GM19240 (cell line): ENCODE results near the gene ZNRF3.

Experiments
- DNase-seq: peaks from one replicate; pipeline ENCODE4 v3.0.0; 2011; ENCODE audit warnings: low spot score; ENCODE audit not compliant: insufficient read length

ZNRF3 gene

DNA sequence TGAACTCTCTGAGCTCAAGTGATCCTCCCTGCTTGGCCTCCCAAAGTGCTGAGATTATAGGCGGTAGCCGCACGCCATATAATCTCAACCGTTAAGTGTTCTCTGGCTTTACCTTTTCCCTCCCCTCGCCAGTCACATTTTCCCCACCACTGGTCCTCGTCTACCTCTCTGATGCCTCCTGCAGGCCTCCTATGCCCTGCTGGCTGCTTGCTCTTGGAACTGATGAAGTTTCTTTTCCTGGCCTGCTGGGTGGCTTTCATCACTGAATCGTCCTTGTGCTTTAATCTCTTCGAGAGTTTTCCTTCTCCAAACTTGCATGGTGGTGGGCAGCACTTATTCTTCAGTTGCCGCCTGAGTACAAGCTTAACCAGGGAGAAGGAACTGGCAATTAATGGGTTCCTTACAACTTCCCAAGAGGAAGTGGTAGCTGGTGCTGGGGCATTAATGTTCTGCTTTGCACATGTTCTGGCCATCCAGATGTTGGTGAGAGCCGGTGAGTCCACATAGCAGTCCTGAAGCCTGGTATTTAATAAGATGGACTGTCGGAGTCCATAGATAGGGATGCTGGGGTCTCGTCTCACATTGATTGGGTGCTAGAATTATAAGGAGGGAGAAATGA is 177.0 kb downstream of the ZNRF3 start:
- no peak for DNase-seq

DNA sequence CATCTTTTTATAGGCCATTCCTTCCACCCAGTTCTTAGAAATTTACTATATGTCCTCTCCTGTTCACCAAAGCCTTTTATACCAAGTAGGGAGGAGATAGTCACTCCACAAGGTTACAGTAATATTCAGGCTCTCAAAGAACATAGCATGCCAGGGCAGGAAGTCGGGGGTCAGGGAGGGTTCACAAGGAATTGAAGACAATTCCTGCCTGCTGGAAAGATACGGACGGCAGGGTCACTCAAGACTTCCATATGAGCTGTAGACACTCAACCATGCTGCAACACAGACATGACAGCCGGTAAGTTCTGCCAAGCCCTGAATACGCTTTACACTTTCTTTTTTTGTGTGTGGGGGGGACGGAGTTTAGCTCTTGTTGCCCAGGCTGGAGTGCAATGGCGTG is 177.6 kb downstream of the ZNRF3 start:
- no peak for DNase-seq

DNA sequence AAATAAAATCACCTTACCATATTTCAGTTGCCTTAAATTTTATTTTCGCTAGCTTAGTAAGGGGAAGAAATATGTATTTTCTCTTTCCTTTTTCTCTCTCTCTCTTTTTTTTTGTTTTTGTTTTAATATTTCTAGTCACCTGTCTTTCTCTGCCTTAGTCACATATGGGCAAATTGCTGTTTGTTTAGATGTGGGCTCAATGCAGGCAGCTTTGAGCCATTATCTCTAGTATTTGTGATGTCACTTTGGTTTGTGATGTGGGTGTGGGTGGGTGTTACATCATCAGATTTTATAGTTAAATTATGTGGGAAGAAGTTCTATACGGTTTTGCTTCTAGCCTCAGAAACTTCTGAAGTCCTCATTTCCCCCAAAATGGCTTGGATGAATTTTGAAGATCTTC is 178.4 kb downstream of the ZNRF3 start, which contains the start of gene C22orf31:
Gene C22orf31 (minus strand): TSS at position 59 of the 400 bp plus-strand sequence. CDS start 39 bp downstream, at position 20.
- no peak for DNase-seq

DNA sequence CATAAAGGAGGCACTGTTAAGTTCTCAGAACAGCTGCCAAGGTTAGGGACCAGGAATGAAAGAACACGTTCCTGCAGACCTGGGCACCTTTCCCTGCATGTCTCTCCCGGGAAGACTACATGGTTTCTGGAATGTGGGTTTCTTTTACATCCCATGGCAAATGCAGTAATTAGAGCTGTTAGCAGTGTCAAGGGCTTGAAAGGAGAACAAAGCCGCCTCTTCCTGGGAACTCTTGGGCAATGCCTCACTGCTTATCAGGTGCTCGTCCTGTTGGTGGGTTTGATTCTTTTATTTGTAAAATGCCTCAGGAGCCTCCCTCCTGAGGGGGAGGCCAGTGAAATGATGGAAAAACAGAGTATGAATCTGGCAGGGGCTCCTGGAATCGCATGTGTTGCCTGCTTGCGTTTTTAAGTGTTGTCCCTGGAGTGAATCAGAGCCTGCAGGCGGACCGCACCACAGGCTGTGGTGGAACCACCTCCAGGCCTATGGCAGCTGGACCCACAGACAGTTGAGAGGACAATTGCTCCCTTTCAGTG is 179.0 kb downstream of the ZNRF3 start:
- no peak for DNase-seq

DNA sequence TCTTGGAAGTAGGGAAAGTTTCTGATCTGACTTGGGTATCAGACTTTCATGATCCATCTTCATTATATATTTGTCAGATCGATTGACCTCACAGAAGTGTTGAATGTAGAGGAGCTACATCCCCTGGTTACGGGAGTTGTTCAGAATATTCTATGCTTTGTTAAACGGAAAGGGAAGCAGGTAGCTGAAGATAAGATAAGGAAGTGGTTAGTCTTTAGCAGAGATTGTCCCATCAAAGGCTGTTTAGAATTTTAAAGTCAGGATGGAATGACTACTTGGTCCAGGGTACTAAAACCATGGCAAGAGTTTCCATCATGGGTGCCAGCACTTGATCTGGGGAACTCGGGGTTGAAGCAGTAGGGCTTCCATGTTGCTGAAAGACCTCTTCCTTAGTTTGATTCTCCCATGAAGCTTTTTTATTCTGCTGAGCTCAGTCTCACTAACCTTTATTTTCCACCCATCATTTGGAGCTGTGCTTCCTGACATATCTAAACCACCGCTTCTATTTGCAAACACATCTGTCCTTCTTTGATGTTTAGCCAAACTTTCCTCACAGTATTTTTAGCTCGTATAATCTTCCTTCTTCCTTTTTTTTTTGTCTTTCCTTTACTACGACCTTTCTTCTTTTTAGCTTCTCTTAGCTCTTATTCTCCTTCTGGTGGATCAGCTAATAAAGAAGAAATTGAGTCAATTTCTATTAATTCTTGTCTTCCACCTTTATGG is 182.3 kb downstream of the ZNRF3 start:
- no peak for DNase-seq

DNA sequence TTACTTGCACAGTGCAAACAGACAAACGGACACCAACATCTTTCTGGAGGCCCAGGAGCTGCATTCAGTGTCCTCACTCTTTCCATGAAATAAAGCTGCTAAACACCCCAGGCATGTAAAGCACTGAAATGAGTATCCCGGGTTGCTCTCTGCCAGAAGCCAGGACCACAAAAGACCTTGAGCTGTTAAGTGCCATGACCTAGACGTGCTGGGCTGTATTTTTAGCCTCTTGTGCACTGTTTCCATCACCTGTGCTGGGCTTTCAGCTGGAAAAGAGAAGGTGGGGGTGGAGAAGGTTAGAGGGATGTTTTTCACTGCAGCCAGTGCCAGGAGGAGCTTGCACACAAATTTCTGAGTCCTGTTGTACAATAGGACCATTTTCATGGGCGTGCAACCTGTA is 186.1 kb downstream of the ZNRF3 start:
- no peak for DNase-seq

DNA sequence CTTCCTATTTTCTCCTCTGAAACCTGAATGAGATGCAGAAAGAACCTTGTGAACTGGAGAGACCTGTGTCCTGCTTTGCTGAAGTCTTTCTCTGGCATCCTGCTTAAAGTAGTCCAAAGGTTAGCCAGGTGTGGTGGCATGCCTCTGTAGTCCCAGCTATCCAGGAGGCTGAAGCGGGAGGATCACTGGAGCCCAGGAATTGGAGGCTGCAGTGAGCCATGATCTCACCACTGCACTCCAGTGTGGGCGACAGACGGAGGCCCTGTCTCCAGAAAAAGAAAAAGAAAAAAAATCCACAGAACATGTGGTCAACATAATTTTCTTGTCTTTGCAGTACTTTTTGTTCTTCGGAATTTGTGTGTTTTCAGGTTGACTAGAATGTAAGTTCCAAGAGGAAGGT is 187.1 kb downstream of the ZNRF3 start:
- no peak for DNase-seq

DNA sequence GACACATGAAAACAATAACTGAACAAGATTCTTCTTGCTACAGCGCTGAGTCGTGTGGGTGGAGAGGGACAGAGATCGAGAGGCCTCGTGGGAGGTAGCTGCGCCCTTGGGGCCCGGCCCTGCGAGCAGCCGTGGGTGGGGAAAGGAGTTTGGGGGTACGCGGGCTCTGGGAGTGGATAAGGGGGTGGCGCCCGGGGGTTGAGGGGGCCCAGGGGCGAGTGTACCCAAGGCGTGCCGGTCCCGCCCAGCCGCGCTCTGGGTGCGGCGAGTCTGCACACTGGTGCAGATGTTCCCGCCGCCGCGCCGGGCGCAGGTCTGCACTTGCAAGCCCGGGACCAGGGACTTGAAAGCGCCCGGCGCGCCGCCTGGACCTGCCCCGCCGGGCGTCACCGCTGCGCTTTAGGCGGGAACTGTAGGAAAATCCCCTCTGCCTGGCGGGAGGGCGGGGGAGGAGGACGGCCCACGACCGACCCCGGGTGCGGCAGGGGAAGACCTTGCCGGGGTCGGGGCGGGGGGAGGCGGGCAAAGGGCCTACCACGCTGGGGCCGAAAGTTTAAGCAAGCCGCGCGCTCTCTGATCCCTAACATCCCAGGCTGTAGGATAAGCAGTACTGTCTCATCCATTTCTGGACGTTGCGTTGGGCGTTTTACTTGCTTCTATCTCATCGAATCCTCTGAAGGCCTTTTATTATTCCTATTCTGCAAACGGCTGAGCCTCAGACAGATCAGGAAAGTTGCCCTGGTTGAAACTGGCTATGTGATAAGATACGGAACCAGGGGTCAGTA is 188.1 kb downstream of the ZNRF3 start:
- no peak for DNase-seq

DNA sequence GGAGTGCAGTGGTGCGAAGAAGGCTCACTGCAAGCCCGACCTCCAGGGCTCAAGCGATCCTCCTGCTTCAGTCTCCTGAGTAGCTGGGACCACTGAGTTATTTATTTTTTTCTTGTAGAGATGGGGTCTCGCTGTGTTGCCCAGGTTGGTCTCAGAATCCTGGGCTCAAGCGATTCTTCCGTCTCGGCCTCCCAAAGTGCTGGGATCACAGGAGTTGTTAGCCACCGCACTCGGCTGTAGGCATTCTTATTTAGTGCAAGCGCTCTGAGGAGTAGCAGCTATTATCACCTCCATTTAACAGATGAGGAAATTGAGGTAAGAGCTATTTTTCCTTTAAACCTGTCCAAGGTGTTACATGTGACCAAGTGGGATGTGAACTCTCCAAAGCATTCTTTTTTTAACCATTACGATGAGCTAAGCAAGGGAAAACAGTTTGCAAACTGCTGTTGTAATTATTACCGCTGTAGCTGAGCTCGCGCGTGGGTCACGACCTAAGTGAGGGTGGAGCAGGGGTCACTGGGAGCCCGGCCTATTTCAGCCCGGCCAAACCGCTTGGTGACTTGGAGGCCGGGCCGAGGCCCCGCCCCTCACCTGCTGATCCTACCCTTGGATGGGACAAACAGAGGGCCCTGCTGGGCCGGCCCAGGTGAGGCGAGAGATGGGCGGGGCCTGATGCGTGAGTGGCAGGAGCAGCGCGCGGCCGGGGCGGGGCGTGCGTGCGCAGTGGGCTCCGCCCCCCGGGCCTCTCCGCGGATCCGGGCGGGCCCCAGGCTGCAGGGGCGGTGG is 189.0 kb downstream of the ZNRF3 start:
- DNase-seq: peak; percentile 78

DNA sequence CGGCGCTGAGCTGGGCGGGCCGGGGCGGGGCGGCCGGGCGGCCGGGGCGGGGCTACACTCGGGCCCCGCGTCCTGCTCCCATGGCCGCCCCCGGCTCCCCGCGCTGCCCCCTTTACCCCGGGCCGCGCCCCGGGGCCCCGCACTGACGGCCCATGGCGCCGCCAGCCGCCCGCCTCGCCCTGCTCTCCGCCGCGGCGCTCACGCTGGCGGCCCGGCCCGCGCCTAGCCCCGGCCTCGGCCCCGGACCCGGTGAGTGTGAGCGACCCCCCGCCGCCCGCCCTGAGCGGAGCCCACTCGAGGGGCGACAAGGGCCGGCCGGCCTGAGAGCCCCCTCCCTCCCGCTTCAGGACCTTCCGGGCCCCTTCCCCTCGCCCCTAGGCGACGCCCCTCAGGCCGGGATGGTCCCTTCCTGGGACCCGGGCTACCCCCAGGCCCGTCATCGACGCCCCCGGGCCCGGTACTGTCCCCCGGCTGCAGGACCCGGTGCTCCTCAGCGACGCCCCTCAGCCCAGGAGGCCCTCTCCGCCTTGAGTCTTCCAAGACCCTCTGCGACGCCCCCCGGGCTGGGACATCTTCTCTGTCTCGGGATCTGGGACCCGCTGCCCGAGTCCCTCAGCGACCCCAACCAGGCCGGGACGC is 189.7 kb downstream of the ZNRF3 start, which contains the start of gene KREMEN1:
Gene KREMEN1 (plus strand): TSS at position 57 of the 639 bp plus-strand sequence. CDS start 96 bp downstream, at position 153.
- no peak for DNase-seq

DNA sequence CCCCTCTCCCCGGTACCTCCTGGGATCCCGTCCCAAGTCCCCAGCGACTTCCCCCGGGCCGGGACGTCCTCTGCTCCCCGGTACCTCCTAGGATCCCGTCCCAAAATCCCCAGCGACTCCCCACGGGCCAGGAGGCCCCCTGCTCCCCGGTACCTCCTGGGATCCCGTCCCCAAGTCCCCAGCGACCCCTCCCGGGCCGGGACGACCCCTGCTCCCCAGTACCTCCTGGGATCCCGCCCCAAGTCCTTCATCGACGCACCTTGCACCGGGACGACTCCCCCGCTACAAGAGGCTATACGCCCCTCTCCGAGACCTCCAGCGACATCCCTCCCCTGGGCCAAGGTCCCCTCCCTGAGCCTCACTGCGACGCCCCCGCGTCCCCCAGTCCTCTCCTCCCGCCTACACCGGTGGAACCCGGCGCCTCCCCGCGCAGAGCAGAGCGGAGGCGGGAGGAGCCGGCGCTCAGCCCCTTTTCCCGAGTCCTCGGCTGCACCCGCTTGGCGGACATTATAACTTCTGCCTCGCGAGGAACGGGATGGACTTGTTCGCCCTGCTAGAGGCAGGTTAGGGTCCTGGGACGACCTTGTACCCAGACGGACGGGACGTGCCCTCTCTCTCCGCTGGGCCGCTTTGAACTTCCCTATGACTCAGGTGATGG is 190.4 kb downstream of the ZNRF3 start:
- DNase-seq: no peak

DNA sequence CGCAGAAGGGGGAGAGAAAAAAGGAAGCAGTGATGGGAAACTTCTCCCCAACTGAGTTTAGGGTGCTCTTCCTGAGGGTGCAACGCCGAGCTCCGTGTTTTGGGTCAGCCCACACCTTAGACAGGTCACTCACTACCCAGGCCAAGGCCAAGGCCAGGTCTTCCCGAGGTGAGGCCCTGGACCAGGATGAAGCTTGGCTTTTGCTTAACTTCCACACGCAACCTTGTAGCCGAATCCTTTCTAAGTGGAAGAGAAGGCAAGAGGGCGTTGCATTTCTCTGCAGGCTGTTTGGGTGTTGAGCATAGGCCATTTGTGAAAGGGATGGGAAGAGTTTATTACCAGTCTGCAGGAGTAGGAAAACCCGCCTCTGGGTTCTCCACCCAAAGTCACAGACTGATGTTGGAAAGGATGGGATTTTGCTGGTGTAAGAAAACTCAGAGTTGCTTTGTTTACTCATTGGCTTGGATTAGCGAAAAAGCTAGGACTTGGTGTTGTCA is 191.0 kb downstream of the ZNRF3 start:
- no peak for DNase-seq

DNA sequence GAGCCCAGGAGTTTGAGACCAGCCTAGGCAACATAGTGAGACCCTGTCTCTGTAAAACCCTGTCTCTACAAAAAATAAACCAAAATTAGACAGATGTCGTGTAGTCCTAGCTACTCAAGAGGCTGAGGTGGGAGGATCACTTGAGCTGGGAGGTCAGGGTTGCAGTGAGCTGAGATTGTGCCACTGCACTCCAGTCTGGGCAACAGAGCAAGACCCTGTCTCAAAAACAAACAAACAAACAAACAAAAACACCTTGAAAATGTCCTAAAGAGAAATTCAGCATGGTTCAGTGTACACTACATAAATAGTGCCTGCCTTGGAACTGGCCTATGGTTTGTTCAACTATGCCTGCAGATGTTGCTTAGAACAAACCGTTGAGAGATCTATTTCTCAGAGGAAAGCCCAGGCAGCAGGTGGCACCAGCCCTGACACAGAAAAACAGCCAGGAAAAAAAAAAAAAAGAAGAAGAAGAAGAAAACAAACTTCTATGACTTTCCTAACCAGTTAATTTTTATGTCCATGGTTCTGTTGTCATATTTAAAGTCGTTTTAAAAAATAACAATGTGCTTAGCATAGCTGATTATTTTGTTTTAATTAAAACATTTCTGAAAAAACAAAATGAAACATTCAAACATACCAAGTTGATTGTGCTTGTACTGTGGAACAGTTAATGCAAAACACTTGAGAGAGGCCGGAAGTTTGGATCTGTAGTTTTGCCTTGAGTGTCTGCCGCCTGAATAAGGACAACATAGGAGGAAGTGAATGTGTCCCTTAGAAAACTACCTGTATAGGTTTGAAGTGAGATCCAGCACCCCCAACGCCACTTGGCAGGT is 194.9 kb downstream of the ZNRF3 start:
- no peak for DNase-seq

DNA sequence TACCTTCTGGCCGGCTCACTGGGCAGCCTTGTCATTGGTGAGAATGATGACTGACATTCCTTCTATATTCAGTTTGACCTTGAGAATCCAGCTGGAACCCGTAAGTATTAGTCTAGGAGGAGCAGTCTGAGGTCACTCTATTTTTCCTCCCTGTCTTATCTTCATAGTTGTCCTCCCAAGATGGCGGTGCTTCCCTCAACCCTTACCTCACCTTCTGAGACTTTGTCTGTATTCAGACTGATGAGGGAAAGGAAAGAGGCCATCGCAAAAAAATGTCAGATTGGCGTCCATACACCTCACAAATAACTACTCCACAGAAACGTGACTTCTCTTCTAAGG is 195.5 kb downstream of the ZNRF3 start:
- no peak for DNase-seq

DNA sequence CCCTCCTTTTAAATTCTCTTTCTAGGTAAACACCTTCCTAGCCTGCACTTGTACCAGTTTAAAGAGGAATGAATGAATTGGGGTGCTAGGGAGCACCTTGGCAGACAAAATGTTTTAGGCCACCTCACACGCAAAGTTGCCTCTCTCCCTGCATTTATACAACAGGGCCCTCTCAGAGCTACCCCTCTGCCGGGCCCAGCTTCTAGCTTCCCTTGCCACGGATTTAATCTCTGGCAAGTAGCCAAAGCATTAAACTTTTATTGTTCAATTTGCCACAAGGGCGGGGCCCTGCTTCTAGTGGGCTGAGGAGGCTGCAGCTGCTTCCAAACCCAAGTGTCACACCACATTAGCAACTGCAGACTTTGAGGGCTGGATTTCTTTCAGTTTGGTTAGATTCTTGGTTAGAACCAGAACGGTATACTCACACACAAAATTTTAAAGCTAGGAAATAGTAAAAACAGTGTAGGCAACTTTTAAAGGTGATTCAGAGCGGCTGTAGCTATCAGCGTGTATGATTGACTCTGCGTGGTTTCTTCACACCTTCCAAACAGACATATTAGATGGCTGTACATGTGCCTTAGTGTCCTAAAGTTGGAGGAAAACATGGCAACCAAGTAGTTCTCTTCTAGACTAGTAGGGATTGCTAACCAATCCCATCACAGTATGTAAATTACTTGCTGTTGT is 196.0 kb downstream of the ZNRF3 start:
- DNase-seq: no peak

DNA sequence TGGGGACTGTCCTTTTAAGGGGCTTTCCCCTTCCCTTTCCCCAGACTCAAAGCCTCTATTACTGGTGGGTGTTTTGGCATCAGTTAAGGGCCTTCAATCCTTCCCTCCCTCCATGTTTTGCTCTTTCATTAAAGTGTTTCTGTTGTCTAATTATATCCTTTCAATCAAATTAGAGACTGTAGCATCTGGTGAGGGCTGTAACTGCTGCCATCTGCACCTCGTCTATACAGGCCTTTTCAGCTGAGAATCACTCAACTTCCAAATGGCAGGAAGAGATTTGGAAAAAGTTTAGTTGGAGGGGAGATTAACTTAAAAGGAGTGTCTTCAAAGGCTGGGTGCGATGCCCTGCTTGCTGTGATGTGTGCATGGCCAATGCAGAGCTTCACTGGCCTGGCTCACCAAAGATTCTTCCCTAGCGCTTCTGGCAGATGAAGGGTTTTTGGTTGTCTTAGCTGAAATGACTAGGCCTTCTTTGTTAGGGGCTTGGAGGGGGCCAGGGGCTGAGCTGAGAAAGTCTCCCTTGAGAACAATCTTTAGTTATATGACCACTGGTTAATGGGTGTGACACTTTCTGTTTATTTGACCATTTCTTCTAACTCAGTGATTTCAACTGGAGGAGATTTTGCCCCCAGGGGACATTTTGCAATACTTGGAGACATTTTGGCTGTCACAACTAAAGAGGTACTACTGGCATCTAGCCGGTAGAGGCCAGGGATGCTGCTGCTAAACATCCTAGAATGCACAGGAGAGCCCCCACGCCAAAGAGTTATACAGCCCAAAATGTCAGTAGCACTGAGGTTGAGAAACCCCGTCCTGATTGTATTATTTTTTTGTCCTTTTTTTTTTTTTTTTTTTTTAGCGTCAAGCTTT is 197.0 kb downstream of the ZNRF3 start:
- DNase-seq: no peak

DNA sequence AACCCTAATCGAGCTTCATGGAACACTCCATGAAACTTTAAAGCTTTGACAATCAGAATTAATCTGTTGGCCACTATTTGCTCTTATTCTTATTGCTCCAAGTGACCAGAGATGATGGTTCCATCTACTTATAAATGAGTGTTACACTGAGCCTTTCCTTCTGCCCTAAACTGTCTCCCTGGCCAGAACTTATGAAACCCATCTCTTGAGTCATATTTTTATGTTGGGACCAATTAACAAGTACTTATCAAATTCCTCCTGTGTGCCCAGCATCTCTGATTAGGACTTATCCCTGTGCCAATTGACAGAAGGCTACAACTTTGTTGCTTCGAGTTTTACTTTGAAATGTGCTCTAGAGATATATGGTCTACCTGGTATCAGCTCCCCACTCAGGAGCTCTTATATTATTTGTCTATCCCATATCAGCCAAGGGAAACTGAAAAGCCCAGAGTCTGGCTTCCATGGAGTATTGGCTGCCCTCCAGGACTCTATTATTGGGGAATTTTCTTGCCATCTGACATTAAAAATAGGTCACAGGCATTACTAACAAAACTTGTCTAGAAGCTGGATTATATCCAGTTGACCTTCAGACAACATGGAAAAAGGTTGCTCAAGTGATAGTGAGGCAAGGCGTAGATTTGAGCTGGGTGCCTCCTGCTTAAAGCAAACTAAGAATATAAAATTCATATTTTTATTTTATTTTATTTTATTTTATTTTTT is 198.3 kb downstream of the ZNRF3 start:
- DNase-seq: no peak
